HPDE6-E6E7 (cell line): ENCODE results near the gene ZNF382.

Experiments used
- DNase-seq: peaks from one replicate; pipeline ENCODE4 v3.0.0; 2011; ENCODE audit warnings: missing footprints; ENCODE audit errors: extremely low spot score

ZNF382 gene

GRCh38 chr19:36679455-36679854 is 74.3 kb downstream of the ZNF382 start:
- DNase-seq = no peak
